ENCODE data around the gene GRIP2.

The GRIP2 gene

DNA sequence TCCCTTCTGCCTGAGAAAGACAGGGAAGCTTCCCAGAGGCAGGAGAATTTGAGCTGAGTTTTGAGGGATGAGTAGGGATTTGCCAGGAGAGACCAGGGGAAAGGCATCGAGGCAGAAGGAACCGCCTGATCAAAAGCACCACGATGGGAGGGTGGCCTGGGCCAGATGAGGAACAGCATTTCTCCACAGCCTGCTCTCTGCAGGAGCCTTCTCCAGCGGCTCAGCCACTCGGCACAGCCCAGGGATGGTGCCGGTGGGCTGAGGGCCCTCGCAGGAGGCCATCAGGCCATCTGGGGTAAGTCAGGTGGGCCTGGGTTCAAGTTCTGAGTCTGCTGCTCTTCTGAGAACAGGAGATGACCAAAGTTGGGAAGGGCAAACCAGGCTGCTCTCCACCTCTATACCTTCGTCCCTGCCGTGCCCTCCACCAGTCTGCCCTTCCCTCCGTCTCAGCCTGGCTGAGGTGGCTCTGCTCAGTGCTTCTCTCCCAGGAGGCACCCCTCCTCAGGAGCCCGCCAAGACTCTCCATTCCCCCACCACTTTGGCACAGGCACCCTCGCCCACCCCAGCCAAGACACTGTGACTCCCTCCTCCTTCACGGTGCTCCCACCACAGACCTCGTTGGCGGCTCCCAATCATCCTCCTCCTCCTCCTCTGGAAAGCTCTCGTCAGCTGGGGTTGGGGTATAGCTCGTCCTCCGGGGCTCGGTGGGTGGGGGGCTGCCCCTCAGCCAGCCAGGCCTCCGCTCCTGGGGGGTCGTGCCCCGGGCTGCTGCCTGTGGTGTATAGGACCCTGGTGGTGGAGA lies 34.9 kb downstream of the GRIP2 start:
- DNase-seq = no peak

DNA sequence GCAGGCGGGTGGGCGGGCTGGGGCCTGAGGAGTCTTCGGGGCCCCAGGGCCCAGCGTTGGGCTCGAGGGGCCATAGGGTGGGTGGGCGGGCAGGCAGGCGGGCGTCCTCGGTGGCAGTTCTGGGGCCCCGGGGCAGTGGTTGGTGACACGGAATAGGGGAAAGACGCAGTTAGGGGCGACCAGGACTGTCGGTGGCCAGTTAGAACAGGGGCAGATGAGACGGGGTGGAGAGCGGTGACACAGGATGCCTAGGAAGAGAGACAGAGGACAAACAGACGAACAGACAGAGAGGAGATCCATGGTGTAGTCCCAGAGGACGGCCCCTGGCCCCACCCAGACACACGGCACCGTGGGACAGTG lies 36.5 kb downstream of the GRIP2 start:
- no peak for DNase-seq

DNA sequence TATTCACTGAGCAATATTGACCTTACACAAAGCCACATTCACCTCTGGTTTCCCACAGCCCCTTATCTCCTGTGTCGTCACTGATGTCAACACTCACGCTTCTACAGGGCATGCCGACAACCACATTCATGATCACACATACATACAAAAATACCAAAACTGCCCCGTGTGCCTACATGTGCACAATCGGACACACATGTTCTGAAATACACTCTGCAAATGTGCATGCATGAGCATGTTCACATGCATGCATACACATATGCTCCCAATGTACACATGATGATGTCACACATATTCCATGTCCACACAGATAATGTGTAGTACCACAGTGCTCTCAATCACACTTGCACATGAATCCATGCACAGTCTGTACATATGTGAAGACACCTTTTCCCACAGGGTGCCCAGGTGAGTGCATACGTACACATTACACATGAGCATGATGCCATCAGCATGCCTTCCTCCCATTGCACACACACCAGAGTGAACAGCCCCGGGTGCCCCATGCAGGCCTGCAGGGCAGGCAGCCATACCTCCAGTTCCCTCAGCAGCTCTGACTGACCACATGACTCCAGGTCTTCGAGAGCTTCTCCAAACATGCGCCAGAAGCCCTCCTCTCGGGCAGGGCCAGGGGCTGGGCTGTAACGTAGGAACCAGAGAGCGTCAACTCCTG lies 37.0 kb downstream of the GRIP2 start:
- no peak for DNase-seq

DNA sequence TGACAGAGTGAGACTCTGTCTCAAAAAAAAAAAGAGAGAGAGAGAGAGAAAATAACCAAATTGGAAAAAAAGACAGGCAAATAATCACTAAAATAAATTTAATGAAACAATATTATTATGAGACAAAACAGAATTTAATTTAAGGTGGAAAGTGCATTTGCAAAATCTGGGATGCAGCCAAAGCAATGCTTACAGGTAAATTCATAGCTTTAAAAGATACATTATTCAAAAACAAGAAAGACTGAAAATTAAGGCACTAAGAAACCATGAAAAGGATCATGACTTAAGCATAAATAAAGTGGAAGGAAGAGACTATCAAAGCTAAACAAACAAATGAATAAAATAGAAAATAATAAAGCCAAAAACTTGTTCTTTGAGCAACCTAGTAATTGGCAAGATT lies 37.7 kb downstream of the GRIP2 start:
- DNase-seq = no peak

- no peak for DNase-seq
Measured at GRCh38 chr3:14497321-14497720, 42.8 kb downstream of the GRIP2 start.

DNA sequence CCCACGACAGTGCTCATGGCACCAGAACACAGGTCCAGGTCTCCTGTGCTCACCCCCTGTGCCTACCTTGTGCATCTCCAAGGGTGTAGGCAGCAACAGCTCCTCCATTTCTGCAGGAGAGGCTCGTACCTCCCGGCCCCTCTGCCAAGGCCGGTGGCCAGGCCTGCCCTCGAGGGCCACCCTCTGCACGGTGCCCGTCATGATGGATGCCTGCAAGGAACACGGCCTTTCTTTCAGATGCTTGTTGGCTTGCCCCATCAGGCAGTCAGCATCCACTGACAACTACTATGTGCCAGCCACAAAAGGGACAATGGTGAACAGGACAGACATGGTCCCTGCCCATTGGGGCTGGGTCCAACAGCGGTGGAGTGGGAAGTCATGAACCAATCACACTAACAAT lies 43.8 kb downstream of the GRIP2 start:
- no peak for DNase-seq

- DNase-seq = no peak
Measured at GRCh38 chr3:14494973-14495300, 45.2 kb downstream of the GRIP2 start.

DNA sequence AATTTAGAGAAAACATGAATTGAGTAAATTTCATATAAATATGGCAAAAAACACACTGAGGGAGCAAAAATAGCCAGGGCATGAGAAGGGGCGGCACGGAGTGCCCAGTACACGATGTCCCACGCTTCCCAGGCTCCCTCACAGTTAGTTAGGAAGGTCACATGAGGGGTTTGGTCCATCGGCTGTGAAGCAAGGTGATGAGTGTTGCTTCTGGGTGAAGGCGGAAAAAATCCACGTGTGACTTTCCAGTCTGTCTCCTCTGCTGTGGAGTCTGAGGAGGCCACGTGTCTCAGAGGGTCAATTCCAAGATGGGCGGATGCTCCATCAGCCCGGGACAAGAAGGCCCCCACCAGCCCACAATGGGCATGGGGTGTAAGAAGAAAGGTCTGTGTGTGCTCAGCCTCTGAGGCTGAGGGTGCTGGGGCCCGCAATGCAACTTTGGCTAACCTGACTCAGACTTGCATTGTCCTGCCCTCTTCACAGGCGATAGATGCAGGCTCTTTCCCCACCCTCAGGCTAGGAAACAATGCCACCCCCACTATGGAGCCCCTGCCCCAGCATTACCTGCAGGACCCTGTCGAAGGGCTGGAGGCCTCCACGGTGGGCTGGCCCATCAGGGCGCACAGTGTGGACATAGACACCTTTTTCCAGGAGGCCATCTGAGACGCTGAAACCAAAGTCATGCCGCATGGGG lies 45.7 kb downstream of the GRIP2 start:
- DNase-seq = no peak

DNA sequence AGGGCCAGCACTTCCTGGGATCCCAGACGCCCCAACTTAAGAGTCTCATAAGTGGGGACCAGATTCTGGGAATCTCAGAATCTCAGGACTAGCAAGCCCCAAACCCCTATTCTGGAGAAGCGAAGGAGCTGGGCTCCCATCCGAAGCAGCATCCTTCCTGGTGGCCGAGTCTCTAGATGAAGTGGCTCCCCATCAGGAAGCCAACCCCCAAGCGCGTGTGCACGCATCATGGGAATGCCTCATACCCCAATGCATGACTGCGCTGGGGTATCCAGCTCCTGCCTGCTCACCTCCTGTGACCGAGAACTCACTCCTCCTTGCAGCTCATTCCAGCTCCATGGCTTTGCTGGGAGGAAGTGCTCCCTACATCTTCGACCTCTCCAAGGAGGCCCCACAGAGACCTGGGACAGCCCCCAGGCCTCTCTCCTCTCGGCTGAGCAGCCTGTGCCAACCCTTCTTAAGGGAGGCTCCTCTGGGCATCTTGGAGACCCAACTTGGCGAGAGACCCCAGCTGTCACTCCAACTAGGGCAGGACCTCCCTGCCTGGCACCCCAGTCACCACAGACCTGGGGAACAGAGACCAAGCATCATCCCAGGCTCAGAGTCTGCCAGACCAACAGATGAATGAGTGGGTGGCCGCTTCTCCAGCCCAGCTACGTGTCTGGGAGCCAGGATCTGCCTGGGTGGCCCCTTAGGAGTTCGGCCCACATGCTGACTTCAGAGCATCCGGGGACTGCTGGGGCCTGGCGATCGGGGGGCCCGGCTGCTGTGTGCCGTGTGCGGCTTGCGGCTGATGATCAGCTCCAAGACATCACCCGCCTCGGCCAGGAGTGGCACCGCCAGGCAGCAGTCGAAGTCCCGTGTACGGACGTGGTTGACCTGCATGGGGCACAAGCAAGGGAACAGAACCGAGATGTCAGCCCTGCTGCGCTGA lies 46.9 kb downstream of the GRIP2 start:
- no peak for DNase-seq

- DNase-seq = no peak
Measured at GRCh38 chr3:14491396-14492190, 48.5 kb downstream of the GRIP2 start.

- no peak for DNase-seq
Measured at GRCh38 chr3:14490831-14491230, 49.3 kb downstream of the GRIP2 start.

DNA sequence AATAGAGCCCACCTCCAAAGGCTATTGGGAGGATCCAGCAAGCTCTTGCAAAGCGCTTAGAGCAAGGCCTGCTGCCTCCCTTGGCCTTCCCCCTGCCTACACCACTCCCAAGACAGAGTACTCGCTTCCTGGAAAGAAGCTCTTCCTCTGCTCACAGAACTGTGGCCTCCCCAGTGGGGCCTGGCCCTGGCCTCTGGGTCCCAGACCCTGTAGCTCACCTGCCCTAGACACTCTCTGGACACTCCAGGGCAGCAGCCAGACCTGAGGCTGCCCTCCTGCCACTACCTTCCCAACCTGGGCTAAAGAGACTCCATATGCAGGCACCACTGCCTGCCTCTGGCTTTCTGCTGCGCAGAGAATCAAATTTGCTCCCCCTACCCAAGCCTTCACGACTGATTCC lies 49.9 kb downstream of the GRIP2 start:
- DNase-seq = no peak

DNA sequence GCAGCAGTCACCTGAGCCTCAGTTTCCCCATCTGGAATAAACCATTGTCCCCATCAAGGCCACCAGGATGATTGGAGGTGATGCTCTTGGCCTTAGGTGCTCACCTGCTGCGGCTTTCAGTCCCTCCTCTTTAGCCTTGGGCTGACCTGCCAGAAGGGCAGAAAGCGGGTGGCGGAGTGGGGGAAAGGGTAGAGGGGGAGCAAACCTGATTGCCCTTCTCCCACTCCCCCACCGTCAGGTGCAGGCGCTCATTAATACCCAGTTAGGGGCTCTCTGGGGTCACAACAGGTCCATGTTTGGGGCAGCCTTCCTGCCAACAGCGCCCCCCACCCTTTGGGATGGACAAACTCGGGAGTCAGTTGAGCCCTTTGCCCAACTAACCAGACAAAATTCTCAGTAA lies 50.5 kb downstream of the GRIP2 start:
- DNase-seq = no peak

DNA sequence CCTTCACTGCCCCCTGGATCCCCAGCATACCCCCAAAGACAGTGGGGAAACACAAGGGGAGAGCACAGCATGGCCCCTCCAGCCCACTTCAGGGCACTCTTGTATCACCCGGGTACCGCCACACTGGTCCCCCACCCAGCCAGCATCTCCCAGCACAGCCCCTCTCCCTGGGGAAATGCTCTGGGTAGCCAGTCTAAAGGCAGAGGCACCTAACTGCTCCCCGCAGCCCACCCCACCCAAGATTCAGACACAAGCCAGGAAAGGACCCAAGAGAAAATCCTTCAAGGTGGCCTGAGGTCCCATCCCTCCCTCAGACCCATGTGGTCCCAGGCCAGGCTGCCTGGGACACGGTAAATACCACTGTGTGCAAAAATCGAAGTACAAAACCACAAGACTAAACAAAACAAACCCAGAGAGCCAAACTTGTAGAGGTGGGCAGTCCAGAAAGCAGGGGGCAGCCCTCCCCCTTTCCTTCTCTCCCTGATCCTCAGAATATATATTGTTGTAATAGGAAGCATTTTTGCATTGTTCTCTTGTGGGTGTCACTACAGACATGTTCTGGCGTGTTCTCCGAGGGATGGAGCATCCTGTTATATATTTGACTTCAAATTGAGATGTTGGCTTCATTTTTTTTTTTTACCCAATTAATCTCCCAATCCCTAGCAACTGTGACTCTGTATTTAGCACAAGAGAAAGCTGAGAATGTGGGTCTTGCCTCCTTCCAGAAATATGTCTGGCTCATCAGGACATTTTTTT lies 51.7 kb downstream of the GRIP2 start:
- no peak for DNase-seq

- no peak for DNase-seq
Measured at GRCh38 chr3:14487821-14488220, 52.3 kb downstream of the GRIP2 start.

DNA sequence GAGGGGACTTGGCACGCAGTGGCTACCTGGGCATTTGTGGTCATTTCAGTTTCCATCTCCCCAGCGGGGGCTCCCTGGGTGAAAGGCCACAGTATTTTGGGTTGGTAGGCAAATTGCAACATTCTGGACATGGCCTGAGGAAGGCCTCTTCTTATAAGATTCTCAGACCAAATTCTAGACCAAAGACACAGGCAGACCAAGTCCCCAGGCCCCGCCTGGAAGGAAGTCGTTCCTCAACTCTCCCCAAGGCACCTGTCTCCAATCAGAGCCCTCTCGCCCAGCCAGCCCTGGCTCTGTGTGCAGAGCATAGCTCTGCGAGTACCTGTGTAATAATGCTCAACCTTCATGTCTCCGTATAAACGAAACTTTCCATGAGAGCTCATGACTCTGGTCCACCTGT lies 53.1 kb downstream of the GRIP2 start:
- no peak for DNase-seq

GRCh38 chr3:14486460-14486859 lies 53.7 kb downstream of the GRIP2 start:
- DNase-seq = no peak

DNA sequence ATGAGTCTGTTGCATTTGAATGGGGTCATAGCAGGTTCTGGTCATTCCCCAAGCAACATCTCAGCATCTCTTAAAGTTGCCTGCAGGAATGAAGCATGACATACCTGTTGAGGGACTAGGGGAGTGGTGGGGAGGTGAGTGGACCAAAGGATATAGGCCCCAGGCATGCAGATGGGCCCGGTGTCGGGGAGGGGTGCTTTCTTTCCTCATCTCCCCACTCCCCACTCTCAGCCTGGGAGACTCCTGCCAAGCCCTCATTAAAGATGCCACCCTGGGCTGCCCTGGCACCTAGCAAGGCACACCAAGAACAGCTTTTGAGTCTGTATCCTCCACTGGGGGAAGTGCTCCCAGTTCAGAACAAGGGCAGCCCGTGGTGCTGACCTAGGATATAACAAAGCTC lies 54.2 kb downstream of the GRIP2 start:
- DNase-seq = no peak

GRCh38 chr3:14484741-14485140 lies 55.4 kb downstream of the GRIP2 start:
- DNase-seq = no peak

DNA sequence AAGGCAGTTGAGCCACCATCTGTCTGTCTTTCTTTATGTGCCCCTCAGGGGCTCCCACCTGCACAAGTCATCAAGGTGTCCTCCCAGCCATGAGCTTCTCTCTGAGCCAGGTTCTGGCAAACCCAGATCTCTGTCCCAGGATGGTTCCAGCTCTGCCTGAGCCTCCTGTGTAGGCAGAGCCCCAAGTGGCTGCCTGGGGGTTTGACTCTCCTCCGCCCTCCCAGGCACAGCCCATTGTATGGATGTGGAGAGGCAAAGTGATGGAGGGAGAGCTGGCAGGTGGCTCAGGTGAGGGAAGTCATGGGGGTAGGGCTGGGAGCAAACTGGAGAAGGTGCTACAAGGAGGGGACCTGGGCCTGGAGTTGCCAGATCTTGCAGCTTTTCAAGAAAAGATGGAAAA lies 56.9 kb downstream of the GRIP2 start:
- DNase-seq = no peak

DNA sequence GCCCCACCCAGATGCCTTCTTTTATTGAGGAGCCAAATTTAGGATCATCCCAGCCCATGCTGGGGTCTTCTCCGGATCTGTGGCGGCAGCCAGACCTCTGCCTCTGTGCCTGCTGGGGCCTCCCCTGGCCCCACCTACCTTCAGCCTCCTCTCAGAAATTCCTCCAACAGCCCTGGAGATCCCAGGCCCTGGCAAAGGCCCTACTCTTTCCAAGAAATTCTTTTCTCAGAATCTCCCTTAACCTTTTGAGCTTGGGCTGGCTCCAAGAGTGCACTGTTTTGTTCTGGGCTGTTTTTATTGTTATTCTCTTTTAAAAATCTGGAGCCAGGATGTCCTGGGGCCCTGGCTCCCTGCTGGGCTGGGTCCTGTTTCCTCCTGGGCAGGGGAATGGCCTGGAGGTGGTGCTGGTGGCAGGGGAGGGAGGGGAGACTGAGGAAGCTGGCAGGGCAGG lies 57.8 kb downstream of the GRIP2 start:
- DNase-seq = no peak

- DNase-seq = no peak
Measured at GRCh38 chr3:14481646-14482036, 58.5 kb downstream of the GRIP2 start.
